ENCODE measurements around the gene TPM4.

Gene TPM4

DNA sequence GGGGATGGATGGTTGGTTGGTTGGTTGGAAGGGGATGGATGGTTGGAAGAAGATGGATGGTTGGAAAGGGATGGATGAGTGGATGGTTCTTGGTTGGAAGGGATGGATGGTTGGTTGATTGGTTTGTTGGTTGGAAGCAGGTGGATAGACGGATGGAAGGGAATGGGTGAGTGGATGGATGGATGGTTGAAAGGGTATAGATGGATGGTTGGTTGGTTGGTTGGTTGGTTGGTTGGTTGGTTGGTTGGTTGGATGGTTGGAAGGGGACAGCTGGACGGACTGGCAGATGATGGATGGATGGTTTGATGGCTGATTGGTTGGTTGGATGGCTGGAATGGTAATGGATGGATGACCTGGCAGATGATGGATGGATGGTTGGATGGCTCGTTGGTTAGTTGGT is 55.4 kb downstream of the TPM4 start:
- DNase-seq (ENCODE audit: low read depth) = no peak

DNA sequence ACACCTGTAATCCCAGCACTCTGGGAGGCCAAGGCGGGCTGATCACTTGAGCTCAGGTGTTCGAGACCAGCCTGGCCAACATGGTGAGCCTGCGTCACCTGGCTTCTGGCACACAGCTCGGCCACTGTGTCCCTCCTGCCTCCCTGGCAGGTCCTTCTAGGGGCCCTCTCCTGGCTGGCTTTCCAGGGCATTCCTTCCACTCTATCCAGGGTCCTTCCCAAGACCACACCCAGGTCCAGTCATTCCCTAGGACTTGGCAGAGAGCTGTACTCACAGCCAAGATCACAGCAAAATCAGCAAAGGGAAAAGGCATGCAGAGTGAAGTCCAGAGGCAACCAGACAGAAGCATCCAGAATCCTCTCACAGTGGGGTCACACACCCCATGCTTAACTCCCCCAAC is 57.5 kb downstream of the TPM4 start:
- no peak for DNase-seq (ENCODE audit: low read depth)

DNA sequence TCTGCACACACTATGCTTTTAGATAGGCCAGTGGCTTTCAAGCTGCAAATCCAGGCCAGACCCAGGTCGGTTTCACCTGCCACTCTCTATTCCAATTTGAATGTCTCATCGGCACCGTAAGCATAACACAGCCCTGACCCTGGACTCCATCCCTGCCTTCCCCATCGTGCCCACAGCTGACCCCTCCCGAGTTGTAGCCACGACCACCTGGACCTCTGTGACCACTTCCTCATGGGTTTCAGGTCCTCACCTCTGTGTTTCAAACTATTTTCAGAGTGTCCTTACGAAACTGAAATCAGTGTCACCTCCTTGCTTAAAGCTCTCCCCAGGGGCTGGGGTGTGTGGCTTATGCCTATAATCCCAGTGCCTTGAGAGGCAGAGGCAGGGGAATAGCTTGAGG is 58.2 kb downstream of the TPM4 start:
- DNase-seq (ENCODE audit: low read depth) = no peak

DNA sequence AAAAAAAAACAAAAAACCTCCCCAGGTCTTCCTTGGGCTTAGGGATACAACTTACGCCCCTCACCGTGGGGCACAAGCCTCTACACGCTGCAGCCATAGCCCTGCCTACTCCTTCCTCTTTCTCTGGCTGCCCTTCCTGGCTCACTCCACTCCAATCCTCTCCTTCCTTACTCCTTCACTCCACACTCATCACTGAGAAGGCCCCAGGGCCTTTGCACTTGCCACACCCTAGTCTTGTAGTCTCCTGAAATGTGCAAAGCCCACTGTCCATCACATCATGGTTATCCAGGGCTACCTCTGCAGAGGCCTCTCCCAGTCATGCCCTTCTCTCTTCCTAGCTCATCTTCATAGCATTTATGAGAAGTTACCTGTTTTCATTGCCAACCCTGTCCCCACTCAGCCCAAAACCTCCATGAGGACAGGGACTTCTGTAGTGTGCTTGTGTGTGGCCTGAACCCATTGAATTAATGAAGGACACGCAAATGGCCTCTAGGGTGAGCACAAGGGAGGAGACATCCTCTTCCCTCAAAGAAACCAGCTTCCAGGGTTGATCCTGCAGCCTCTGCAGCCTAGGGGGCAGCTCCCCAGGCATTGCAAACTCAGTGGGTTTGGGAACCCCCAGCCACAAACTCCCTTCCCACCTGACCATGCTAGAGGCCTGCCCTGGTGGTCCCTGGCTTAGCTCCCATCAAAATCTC is 59.3 kb downstream of the TPM4 start:
- no peak for DNase-seq (ENCODE audit: low read depth)

DNA sequence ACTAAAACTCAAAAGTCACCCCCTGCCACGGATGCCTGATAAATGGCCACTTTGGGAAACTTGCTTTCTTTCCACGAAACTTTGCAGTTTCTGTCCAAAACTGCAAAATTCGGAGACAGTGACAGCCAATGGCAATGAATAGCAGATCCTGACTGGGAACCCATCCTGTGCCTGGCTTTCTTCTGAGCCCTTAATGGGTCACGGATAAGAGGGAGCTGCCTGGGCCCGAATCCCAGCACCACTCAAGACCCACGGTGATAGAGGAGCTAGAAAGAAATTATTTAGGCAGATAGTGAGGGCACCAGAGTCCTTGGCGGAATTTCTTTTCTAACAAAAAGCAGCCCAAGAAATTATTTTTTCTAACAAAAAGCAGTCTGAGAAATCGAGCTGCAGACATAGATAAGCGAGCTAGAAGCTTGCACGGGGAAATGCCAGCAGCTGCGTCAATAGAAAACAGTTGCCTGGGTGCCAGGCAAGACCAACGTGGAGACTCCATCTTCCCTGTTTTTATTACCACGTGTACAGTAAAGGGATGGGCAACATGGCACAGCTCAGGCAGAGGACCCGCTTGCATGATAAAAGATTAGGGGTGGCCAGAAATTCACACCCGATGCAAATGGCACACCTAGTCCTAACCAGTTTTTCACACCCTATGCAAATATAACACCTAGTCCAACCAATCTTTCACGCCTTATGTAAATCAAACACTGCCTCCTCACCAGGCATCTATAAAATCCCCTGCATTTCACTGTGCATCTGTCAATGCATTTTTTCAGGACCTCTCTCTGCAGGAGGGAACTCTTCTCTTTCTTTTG is 60.1 kb downstream of the TPM4 start:
- no peak for DNase-seq (ENCODE audit: low read depth)

DNA sequence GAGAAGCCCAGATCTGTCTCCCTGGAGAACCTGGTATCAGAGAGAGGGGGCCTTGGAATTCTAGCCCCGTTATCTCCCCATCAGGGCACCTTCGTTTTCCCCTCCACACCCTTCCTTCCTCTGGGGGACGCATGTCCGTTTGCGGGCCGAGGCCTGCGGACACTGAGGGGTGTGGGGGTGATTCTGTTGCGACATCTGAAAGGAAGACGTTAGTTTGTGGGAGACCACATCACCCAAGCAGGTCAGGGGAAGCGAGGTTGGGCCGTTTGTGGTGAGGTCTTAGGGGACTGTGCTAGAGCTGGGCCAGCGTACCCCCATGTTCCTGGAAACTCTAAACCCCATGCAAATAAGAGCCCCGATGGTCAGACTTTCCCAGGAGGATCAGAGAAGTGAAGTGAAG is 63.5 kb downstream of the TPM4 start:
- no peak for DNase-seq (ENCODE audit: low read depth)

DNA sequence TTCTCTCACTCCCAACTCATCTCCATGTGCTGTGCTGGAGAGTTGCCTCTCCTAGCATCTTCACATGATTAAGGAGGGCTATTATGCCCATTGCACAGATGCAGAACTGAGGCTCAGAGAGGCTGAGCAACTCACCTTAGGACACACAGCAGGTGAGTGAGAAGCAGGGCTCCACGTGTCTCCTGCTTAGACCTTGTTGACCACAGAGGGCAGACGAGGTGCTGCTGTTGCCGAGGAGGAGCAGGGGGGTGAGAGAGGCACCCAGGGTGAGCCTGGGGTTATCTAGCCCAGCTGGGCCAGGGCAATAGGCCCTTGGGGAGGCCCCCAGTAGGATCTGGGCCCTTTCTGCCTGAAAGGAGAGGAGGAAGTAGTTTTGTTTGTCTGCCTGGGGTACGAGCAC is 64.7 kb downstream of the TPM4 start:
- DNase-seq (ENCODE audit: low read depth) = no peak

DNA sequence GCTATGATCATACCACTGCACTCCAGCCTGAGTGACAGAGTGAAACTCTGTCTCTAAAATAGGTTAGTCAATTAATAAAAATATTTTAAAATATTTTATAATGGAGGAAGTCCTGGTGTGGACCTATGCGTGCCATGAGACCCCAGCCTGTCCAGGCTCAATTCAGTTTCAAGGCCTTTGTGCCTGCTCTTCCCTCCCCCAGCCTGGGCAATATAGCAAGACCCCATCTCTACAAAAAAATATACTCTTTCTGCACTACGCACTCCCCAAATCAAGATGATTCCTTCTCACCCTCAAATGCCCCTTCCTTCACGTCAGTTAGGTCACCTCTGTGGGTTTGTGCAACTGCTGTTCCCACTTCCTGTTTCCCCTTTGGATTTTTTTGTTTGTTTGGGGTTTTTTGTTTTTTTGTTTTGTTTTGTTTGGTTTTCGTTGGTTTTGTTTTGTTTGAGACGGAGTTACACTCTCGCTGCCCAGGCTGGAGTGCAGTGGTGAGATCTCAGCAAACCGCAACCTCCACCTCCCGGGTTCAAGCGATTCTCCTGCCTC is 65.8 kb downstream of the TPM4 start:
- DNase-seq (ENCODE audit: low read depth) = no peak

DNA sequence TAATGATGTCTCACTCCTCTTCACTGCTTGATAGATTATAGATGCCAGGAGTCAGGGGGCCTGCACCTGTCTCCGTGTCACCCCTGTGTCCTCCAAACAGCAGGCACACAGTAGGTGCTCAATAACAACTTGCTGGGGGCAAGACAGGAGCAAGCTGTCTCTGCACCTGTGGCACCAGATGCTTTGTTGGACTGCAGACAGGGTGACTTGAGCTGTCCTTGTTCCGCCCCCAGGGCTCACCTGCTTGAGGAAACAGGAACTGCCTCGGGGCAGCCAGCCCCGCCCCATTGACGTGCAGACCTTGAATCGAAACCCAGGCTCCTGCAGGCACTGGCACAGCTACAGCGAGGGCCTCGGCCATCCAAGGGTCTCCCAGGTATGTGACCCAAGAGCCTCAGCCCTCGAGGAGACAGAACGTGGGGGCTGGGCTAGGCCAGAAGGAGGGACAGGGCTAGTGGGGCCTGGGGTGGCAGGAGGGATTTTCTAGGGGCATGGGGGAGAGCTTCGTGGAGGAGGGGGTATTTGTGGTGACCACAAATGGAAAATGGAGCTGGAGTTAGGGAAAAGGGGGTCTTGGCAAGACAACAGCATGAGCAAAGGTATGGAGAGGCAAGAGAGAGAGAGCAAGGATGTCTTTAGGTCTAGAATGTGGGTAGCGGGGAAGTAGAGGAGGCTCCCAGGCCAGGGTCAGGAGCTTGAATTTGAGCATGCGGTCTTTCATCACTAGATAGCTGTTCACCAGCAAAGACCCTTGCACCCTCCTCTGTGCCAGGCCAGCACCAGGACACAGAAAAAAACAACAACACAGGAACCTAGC is 67.3 kb downstream of the TPM4 start, which contains the start of gene HSH2D:
HSH2D (plus strand) TSS at position 287 of the 817 bp plus-strand sequence. CDS start 5,066 bp downstream, outside the sequence.
- DNase-seq (ENCODE audit: low read depth) = no peak

DNA sequence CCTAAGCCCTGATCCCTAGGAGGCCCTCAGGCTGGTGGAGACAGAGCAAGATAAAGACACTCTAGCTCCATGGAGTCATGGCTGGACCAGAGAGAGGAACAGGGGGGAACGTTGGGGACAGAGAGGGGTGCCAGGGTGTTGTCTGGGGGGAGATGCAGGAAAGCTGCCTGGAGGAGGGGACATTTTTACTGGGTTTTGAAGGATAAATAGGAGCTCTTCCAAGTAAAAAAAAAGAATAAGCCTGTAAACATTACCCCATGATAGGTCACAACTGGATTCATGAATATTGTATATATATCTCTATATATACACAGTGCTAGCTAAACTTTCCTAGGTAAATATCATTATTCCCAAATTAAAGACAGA is 67.9 kb downstream of the TPM4 start:
- no peak for DNase-seq (ENCODE audit: low read depth)

DNA sequence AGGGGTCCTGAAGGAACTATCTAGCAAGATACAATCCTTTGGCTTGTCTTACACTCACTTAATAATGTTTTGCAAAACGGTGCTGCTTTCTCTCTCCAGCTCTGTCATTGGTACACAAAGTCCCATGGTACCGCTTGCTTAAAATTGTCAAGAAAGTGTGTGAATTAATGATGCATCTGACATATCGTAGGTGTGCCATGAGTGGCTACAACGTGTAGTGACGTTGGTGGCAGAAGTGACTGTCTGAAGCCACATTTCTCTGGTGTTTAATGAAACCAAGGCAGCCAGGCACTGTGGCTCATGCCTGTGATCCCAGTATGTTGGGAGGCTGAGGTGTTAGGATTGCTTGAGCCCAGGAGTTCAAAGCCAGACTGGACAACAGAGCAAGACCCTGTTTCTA is 69.8 kb downstream of the TPM4 start:
- DNase-seq (ENCODE audit: low read depth) = no peak

DNA sequence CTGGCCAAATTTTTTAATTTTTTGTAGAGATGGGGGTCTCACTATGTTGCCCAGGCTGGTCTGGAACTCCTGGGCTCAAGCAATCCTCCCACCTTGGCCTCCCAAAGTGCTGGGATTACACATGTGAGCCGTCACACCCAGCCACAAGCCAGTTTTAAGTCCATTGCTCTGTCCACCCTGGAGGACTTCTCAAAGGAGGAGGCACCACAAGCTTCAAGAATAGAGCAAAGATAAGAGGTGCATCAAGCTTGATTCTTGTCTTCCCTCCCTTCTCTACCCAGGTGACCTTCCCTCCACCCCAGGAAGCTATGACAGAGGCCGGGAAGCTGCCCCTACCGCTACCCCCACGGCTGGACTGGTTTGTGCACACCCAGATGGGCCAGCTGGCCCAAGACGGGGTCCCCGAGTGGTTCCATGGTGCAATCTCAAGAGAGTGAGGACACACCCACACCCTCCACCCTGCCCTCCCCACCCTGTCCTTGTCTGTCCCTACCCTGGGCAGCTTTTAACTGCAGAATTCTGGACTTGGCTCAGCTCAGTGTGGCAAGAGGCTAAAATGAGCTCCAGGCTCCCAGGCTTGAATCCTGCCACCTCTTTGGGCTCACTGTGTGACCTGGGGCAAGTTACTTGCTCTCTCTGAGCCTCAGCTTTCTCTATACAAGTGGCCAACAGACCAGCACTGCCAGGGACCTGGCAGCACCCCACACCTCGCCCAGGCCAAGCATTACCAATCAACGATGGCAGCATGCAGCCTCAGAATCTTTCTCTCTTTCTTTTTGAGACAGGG is 72.3 kb downstream of the TPM4 start:
- no peak for DNase-seq (ENCODE audit: low read depth)
